Measurements from ENCODE around the gene WNT9B.

WNT9B gene

GRCh38 chr17:46853896-46854444 is 2.6 kb downstream of the WNT9B start:
- Histone ChIP-seq H4K20me1 (ENCODE audit: insufficient read depth) (no peaks in the 10 kb centered on the region), H3K4me1 (ENCODE audit: low read depth, poor library complexity, severe bottlenecking) (no peaks in the 10 kb centered on the region), H3K27ac (no peak overlapping the region), H2AFZ (ENCODE audit: low read depth) (no peak overlapping the region), H3K9ac (no peak overlapping the region), H3K36me3 (ENCODE audit: insufficient read depth) (no peaks in the 10 kb centered on the region), H3K79me2 (ENCODE audit: insufficient read depth, low read depth) (no peaks in the 10 kb centered on the region), H3K4me3 (IDR thresholded peaks at IDR 0.05; ENCODE audit: insufficient read depth, low read depth, low read length) (no peak overlapping the region), H3K4me2 (no peak overlapping the region), H3K27me3 (ENCODE audit: insufficient read depth, low read depth) (no peaks in the 10 kb centered on the region)
- no peak for TF ChIP-seq CTCF (conservative IDR thresholded peaks at IDR 0.05; ENCODE audit: low read depth, low read length)

DNA sequence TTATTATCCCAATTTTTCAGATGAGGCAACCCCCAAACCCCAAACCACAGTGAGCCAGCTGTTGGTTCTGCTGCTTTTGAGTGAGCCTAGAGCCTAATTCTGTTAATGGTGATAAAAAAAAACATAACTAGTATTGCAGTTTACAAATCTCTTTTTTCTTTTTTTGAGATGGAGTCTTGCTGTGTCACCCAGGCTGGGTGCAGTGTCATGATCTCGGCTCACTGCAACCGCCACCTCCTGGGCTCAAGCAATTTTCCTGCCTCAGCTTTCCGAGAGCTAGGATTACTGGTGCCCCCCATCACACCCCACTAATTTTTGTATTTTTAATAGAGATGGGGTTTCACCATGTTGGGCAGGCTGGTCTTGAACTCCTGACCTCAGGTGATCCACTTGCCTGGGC is 3.1 kb downstream of the WNT9B start:
- Histone ChIP-seq H3K4me2 (no peak overlapping the region), H2AFZ (ENCODE audit: low read depth) (no peak overlapping the region), H3K9ac (no peak overlapping the region), H4K20me1 (ENCODE audit: insufficient read depth) (no peaks in the 10 kb centered on the region), H3K27me3 (ENCODE audit: insufficient read depth, low read depth) (no peaks in the 10 kb centered on the region), H3K27ac (no peak overlapping the region), H3K79me2 (ENCODE audit: insufficient read depth, low read depth) (no peaks in the 10 kb centered on the region), H3K4me1 (ENCODE audit: low read depth, poor library complexity, severe bottlenecking) (no peaks in the 10 kb centered on the region), H3K4me3 (IDR thresholded peaks at IDR 0.05; ENCODE audit: insufficient read depth, low read depth, low read length) (no peak overlapping the region), H3K36me3 (ENCODE audit: insufficient read depth) (no peaks in the 10 kb centered on the region)
- TF ChIP-seq CTCF (conservative IDR thresholded peaks at IDR 0.05; ENCODE audit: low read depth, low read length): no peak

DNA sequence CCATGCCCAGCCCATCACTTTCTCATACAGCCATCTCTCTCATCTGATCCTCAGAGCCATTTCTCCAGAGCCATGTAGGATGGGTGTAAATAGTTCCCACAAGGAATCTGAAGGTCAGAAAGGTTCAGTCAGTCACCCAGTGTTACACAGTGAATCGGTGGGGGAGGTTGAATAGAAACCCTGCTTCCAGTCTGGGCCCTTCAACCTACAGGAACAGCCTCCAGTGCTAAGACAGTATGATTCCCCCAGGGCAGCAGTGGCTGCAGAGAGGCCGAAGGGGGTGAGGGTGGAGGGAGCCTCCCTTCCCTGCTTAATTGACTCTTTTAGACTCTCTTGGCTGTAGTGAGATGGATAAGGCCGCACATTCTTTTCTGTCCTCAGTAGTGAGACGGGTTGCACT is 3.6 kb downstream of the WNT9B start:
- Histone ChIP-seq H3K27ac (no peak overlapping the region), H3K4me2 (no peak overlapping the region), H3K27me3 (ENCODE audit: insufficient read depth, low read depth) (no peaks in the 10 kb centered on the region), H3K4me1 (ENCODE audit: low read depth, poor library complexity, severe bottlenecking) (no peaks in the 10 kb centered on the region), H2AFZ (ENCODE audit: low read depth) (no peak overlapping the region), H3K4me3 (IDR thresholded peaks at IDR 0.05; ENCODE audit: insufficient read depth, low read depth, low read length) (no peak overlapping the region), H3K9ac (no peak overlapping the region), H3K79me2 (ENCODE audit: insufficient read depth, low read depth) (no peaks in the 10 kb centered on the region), H4K20me1 (ENCODE audit: insufficient read depth) (no peaks in the 10 kb centered on the region), H3K36me3 (ENCODE audit: insufficient read depth) (no peaks in the 10 kb centered on the region)
- TF ChIP-seq CTCF (conservative IDR thresholded peaks at IDR 0.05; ENCODE audit: low read depth, low read length): no peak

- H3K27ac ChIP-seq: no peak overlapping the region
- no peaks in the 10 kb centered on the region for H3K79me2 ChIP-seq (ENCODE audit: insufficient read depth, low read depth)
- TF ChIP-seq CTCF (conservative IDR thresholded peaks at IDR 0.05; ENCODE audit: low read depth, low read length): no peak
- no peaks in the 10 kb centered on the region for H3K36me3 ChIP-seq (ENCODE audit: insufficient read depth)
- no peak overlapping the region for H3K4me3 ChIP-seq (IDR thresholded peaks at IDR 0.05; ENCODE audit: insufficient read depth, low read depth, low read length)
- no peak overlapping the region for H3K4me2 ChIP-seq
- no peaks in the 10 kb centered on the region for H3K4me1 ChIP-seq (ENCODE audit: low read depth, poor library complexity, severe bottlenecking)
- no peaks in the 10 kb centered on the region for H4K20me1 ChIP-seq (ENCODE audit: insufficient read depth)
- H3K27me3 ChIP-seq (ENCODE audit: insufficient read depth, low read depth): no peaks in the 10 kb centered on the region
- H2AFZ ChIP-seq (ENCODE audit: low read depth): no peak overlapping the region
- no peak overlapping the region for H3K9ac ChIP-seq
Observed at GRCh38 chr17:46857600-46857999, 6.2 kb downstream of the WNT9B start.
